HG03060 (cell line): ENCODE measurements around the gene TFAP2B.

Experiments
- ATAC-seq: cut with Tn5 transposase; IDR thresholded peaks from one replicate; pipeline ENCODE4 v1.9.1; 2021; ENCODE audit warnings: low read depth, moderate number of reproducible peaks; ENCODE audit not compliant: unreplicated experiment

Gene TFAP2B

DNA sequence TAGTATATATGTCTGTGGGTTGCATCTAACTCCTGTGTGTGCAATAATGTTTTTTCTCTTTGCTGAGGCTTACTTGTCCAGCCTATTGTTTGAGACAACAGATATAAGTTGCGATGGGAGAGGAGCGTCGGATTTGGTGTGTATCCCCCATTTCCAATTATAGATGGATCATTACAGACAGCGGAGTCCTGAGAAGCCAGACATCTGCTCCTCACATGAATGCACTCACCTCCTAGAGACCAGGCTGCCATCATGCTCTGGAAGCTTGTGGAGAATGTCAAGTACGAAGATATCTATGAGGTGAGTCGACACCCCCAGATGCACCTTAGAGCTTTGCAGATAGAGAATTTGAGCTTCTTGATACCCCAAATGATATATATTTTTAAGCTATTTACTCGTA lies at the start of gene TFAP2B:
TSS of gene TFAP2B (plus strand) at position 199 of the 400 bp plus-strand sequence. CDS start at position 220, 21 bp downstream.
- ATAC-seq: no peak

DNA sequence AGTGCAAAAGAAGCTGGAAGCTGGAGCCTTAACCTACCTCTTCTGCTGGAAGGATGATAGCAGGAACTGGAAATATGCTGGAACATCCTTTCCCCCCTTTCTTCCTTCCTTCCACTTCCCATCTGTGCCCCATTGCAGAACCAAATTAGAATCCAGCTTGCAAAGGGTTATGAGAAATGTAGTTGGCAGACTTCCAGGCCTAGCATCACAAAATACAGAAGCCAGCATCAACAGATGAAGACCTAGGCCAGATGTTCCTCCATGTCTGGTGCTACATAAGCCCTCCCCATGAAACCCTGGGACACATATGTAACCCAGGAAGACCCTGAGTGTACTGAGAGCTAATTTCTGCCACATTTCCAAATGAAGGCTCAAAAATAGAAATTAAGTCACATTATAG lies 40.0 kb upstream of the TFAP2B start:
- ATAC-seq: no peak

DNA sequence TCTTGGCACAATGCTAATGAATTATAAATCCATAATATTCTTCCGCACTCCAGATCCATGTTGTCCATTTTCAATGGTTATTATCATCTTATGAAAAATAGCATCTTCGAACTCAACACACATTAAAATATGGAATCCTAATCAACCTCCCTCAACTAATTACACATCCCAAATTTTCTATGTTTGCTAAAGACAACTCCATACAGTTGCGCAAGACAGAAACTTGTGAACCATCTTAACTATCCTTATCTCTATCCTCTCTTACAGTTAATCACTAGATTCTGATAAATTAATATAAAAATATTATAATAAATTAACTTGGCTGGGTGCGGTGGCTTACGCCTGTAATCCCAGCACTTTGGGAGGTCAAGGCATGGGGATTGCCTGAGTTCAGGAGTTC lies 38.3 kb upstream of the TFAP2B start:
- no peak for ATAC-seq

- no peak for ATAC-seq
Measured at GRCh38 chr6:50785921-50786320, 32.8 kb upstream of the TFAP2B start.

DNA sequence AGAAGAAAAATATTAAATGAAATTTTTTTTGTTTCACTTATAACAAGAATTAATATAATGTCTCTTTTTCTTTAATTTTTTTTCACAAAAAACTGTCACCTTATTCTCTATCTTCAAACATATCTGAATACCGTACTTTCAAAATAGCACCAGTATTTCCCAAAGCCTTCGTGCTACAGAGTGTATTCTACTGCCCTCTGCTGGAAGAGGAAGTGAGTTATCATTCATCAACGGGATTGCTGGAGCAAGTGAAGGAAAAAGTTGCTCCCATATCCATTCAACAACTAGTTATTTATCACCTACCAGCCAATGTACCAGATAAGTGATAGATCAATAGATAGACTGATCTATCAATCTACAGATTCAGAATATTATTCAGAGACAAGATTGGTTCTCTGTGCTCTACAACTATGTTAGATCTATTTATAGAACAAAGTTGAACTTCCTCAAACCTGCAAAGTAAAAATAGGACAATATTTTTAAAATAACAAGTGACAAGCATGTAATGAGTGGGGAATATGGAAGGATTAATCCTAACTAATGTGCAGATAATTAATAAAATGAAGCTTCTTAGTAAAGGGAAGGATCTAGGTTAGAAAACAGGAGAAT lies 26.7 kb upstream of the TFAP2B start:
- peak; percentile 62 for ATAC-seq

DNA sequence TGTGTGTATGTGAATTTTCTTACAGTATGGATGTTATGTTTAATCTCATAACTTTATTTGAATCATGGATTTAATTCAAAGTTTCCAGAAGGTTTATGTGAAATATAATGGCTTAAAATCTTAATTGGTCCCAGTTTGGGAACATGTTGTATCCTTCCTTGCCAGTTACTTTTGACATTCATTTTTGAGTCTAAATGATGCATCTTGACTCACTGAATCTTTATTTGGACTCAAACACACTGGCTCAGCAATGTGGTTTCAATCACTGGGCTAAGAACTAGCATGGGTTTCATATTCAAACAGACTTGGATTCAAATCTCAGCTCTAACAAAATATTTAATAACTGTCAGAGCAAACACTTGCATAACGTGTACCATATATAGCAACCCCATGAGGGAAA lies 25.9 kb upstream of the TFAP2B start:
- no peak for ATAC-seq

DNA sequence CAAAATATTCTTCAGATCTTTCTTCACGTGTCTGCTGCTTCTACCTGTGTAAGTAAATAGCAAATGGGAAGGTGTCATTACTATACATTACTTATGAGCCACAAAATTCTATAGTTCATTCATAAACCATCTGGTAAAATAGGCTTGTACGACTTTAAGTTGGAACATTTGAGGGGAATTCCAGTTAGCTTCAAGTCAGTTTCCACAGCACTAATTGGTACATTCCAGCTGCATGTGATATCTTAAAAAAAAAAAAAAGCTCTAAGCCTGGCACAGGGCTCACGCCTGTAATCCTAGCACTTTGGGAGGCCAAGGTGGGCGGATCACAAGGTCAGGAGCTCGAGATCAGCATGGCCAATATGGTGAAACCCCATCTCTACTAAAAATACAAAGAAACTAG lies 23.1 kb upstream of the TFAP2B start:
- no peak for ATAC-seq

DNA sequence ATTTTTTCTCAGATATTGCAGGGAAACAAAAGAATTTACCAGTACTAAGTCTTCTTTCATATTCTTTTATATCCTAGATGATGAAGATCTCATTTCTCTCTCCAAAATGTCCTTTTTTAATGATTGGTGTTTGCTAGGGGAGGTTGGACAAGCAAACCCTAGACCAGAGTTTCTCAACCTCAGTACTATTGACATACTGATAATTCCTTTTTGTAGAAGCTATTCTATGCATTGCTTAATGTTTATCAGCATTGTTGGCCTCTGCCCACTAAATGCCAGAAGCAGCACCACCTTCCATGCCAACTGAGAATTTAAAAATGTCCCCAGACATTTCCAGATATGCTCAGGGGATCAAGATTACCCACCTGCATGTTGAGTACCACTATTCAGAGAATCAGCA lies 14.4 kb upstream of the TFAP2B start:
- no peak for ATAC-seq

DNA sequence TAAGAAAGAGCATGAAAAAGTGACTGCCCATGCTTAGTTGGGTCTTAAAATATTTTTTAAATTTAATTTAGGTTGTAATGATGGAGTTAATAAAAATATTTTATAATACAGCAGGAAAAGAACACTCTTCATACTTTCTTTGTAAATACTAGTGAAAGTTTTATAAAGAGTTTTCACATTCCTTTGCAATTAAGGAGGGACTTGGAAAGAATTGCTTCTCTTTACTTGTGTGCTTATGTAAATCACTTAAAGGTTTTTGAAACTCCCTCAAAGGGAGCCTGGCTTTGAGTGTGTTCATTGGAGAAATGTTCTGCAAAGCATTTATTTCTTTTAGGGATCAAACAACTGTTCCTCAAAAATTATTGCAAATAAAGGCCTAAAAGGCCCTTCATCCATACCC lies 11.6 kb upstream of the TFAP2B start:
- ATAC-seq: no peak

DNA sequence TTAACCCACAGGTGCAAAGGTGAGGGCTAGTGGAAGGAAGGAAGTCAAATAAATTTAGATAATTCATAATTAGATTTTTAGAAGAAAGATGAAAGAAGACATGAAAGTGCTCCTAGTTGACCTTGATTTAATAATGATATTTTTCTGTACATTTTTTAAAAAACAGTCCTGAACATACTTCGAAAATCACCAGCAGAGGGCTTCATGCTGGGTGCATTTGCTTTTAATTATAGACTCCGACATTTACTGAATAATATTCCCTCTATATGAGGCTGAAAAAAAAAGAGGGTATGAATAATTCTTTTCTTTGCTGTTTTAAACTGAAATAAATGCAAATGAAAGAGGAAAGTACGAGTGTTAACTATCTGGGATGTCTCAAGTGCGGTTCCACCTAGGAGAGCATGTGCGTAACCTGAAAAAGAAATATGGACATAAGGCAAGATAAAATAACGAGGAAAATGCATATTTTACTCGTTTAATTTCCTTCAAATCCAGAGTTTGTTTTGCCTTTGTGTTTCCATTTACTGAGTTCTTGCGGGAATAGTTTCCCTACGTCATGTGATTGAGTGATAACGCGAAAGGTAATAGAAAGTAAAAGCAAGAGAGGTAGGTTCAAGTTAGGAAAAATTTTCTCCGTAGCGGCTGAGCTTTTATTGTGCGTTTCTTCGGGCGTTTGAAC lies 3.1 kb upstream of the TFAP2B start:
- peak; percentile 22 for ATAC-seq

GRCh38 chr6:50816115-50816675 lies 2.5 kb upstream of the TFAP2B start:
- ATAC-seq: peak; percentile 66

GRCh38 chr6:50816947-50817645 lies 1.6 kb upstream of the TFAP2B start:
- no peak for ATAC-seq

- no peak for ATAC-seq
Measured at GRCh38 chr6:50817646-50817950, 1.1 kb upstream of the TFAP2B start.

DNA sequence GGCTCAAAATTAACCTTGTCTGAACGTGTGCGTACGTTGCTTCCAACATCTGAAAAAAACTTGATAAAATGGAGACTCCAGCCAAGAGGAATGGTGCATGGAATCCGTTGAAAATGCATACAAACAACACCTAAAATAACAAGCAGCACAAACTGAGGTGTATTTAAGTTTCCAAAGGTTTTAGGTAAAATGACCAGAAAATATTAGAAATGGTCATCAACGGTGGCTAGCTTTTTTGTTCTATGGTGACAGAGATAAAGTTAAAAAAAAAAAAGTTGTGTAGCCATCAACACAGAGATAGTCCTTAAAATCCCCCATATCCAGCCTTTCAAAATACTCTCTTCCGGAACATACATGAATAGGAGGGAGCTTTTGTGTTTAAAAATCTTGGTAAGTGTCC lies 651 bp upstream of the TFAP2B start:
- no peak for ATAC-seq

- ATAC-seq: no peak
Measured at GRCh38 chr6:50819466-50819903, 814 bp downstream of the TFAP2B start.

- ATAC-seq: no peak
Measured at GRCh38 chr6:50819904-50820868, 1.5 kb downstream of the TFAP2B start.

DNA sequence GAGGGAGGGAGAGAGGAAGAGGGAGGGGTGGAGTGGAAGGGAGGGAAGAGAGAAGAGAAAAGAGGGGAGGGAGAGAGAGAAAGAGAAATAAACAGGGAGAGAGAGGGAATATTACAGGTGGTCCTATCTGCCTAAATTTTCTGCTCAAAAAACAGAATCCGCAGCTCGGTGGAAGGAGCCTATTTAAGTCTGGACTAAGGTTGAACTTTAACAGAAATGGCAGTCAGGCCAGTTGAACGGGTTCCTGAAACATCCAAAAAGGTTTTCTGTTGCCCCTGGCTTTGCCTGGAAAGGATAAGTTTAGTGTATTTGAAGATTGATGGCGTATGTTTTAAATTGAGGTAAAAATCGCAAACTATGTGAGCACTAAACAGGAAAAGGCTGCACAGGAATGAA lies 2.2 kb downstream of the TFAP2B start:
- no peak for ATAC-seq

- no peak for ATAC-seq
Measured at GRCh38 chr6:50821441-50822077, 2.9 kb downstream of the TFAP2B start.

DNA sequence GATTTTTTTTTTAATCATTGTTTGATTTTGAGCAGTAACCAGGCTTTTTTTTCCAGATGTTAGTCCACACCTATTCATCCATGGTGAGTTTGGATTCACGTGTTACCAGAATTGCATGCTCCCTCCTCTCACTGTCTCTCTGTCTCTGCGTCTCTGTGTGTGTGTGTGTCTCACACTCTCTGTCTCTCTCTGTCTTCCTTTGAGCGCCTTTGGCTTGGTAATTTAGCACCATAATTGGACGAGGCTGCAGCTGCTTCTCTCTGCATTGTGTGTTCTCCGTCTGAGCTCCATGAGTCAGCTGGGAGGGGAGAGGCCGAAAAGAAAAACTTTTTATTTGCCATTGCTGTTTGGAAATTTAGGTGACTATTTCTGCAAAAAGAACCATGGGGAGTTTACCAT lies 3.4 kb downstream of the TFAP2B start:
- ATAC-seq: no peak
